Neural progenitor cell (in vitro differentiated cells): ENCODE results near the gene ACOXL.

Source experiments
- CTCF ChIP-seq: fragments of 200-600 bp; sonication (generic); IDR thresholded peaks from 2 replicates; pipeline ENCODE4 v1.5.1; 2017; ENCODE audit warnings: antibody characterized with exemption, mild to moderate bottlenecking
- EZH2phosphoT487 ChIP-seq: fragments of 200-600 bp; sonication (generic); IDR thresholded peaks from 2 replicates; pipeline ENCODE4 v1.6.1; 2017; ENCODE audit warnings: antibody characterized with exemption

GRCh38 chr2:111069722-111070121, 337.3 kb downstream of the ACOXL start:
- no peak for TF ChIP-seq EZH2phosphoT487
- TF ChIP-seq CTCF: peak; percentile 33
